DOHH2 (cell line): ENCODE data around the gene FAM199X.
"Not testable (repeated sequence)": the region's sequence is repeated elsewhere in the genome, so short reads cannot be mapped to it uniquely, and the experiment has no call there.

Experiments used
- H3F3A ChIP-seq: fragments of 200-600 bp; sonication (generic), shearing (Covaris generic); 2 replicates; pipeline ENCODE4 v1.6.0; 2016; ENCODE audit warnings: antibody characterized with exemption, mild to moderate bottlenecking; ENCODE audit not compliant: control insufficient read depth, insufficient read depth
- H3K27ac ChIP-seq: fragments of 200-600 bp; sonication (generic); 2 replicates; pipeline ENCODE4 v1.5.1; 2014; ENCODE audit warnings: low read depth, mild to moderate bottlenecking, low read length, moderate library complexity
- H3K27me3 ChIP-seq: fragments of 200-600 bp; sonication (generic); 2 replicates; pipeline ENCODE4 v1.6.1; 2014; ENCODE audit warnings: mild to moderate bottlenecking, low read length, mixed read lengths; ENCODE audit not compliant: control insufficient read depth
- H3K36me3 ChIP-seq: fragments of 200-600 bp; sonication (generic); 2 replicates; pipeline ENCODE4 v1.6.1; 2014; ENCODE audit warnings: mild to moderate bottlenecking, low read length, moderate library complexity, mixed read lengths; ENCODE audit not compliant: control insufficient read depth
- H3K4me1 ChIP-seq: fragments of 200-600 bp; sonication (generic); 2 replicates; pipeline ENCODE4 v1.6.1; 2014; ENCODE audit warnings: mild to moderate bottlenecking, low read length, mixed read lengths; ENCODE audit not compliant: control insufficient read depth
- H3K4me2 ChIP-seq: fragments of 200-600 bp; sonication (generic); 2 replicates; pipeline ENCODE4 v1.6.0; 2014; ENCODE audit warnings: mild to moderate bottlenecking, low read length, moderate library complexity
- H3K4me3 ChIP-seq: fragments of 200-600 bp; sonication (generic); 2 replicates; pipeline ENCODE4 v1.5.1; 2014; ENCODE audit warnings: mild to moderate bottlenecking, low read length, mixed read lengths
- H3K79me2 ChIP-seq: fragments of 200-600 bp; sonication (generic); 2 replicates; pipeline ENCODE4 v1.6.1; 2014; ENCODE audit warnings: mild to moderate bottlenecking, low read length, mixed read lengths; ENCODE audit not compliant: control insufficient read depth
- H3K9me2 ChIP-seq: fragments of 200-600 bp; sonication (generic); replicated peaks from 2 replicates; pipeline ENCODE4 v1.6.1; 2014; ENCODE audit warnings: mild to moderate bottlenecking, low read length, mixed read lengths; ENCODE audit not compliant: control insufficient read depth
- H3K9me3 ChIP-seq: fragments of 200-600 bp; sonication (generic); 2 replicates; pipeline ENCODE4 v1.6.1; 2014; ENCODE audit warnings: antibody characterized with exemption, low read length, mixed read lengths; ENCODE audit not compliant: control insufficient read depth, insufficient read depth
- H4K20me1 ChIP-seq: fragments of 200-600 bp; sonication (generic); 2 replicates; pipeline ENCODE4 v1.6.0; 2014; ENCODE audit warnings: low read depth, mild to moderate bottlenecking, antibody characterized with exemption, low read length, moderate library complexity; ENCODE audit not compliant: control insufficient read depth, insufficient read depth
- CTCF ChIP-seq: fragments of 200-600 bp; sonication (generic); IDR thresholded peaks from one replicate; pipeline ENCODE4 v1.5.1; 2014; ENCODE audit warnings: antibody characterized with exemption, mild to moderate bottlenecking, low read depth, low read length; ENCODE audit not compliant: poor library complexity, severe bottlenecking
- EZH2phosphoT487 ChIP-seq: fragments of 200-600 bp; sonication (generic); IDR thresholded peaks from 2 replicates; pipeline ENCODE4 v1.6.1; 2017; ENCODE audit warnings: borderline replicate concordance, mild to moderate bottlenecking, antibody characterized with exemption, low read length, moderate library complexity, mixed read lengths

Gene FAM199X

DNA sequence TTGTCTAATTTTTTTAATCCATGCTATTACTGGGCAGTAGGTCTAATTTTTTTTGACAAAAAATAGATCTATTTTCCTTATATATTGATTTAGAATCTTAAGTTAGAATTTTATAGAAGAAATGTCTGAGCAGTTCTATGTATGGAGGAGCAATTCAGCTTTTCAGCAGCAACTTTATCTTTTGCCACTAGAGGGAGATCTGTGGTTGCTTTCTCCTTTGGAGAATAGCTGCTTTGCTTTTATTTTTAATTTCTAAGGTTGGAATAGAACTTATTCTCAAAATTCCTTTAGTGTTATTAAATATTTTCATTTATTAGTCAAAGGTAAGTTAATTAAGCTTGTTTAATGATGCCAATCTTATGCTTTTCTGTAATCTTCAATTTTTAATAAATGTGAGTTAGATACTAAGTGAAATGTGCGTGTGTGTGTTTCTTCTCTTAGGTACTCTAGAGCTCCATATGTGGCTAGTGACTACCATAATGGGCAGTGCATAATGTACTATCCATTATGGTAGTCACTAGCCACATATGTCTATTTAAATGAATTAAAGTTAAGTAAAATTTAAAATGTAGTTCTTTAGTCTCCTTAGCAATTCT is 29.3 kb downstream of the FAM199X start:
- Histone ChIP-seq H3K4me2 (no peak overlapping the region), H3K4me3 (no peak overlapping the region), H4K20me1 (no peaks in the 10 kb centered on the region), H3K79me2 (no peaks in the 10 kb centered on the region), H3F3A (no peaks in the 10 kb centered on the region), H3K27ac (no peak overlapping the region), H3K27me3 (no peaks in the 10 kb centered on the region), H3K9me3 (no peaks in the 10 kb centered on the region), H3K36me3 (peaks cover 4% of the 10 kb centered on the region), H3K9me2 (no peaks in the 10 kb centered on the region), H3K4me1 (no peaks in the 10 kb centered on the region)
- TF ChIP-seq EZH2phosphoT487 (no peak), CTCF (peak; percentile 42)

- no peaks in the 10 kb centered on the region for H3K27me3 ChIP-seq
- TF ChIP-seq CTCF (no peak), EZH2phosphoT487 (no peak)
- H3K36me3 ChIP-seq: no peaks in the 10 kb centered on the region
These were observed 39.3 kb downstream of the FAM199X start for GRCh38 chrX:104205548-104205947.

GRCh38 chrX:104211187-104211586 is 44.9 kb downstream of the FAM199X start:
- H3K27ac ChIP-seq: no peak overlapping the region
- H3K4me3 ChIP-seq: no peak overlapping the region
- H3K79me2 ChIP-seq: no peaks in the 10 kb centered on the region
- no peaks in the 10 kb centered on the region for H3F3A ChIP-seq
- H3K4me1 ChIP-seq: no peaks in the 10 kb centered on the region
- no peaks in the 10 kb centered on the region for H3K9me3 ChIP-seq
- no peaks in the 10 kb centered on the region for H3K27me3 ChIP-seq
- no peaks in the 10 kb centered on the region for H4K20me1 ChIP-seq
- no peaks in the 10 kb centered on the region for H3K9me2 ChIP-seq
- no peak overlapping the region for H3K4me2 ChIP-seq
- TF ChIP-seq CTCF (no peak), EZH2phosphoT487 (no peak)
- no peaks in the 10 kb centered on the region for H3K36me3 ChIP-seq

More at GRCh38 chrX:104205548-104205947, 39.3 kb downstream of the FAM199X start:
- Histone ChIP-seq H3K4me3 (no peak overlapping the region), H3K4me2 (no peak overlapping the region), H4K20me1 (no peaks in the 10 kb centered on the region), H3K79me2 (no peaks in the 10 kb centered on the region), H3K27ac (no peak overlapping the region), H3F3A (no peaks in the 10 kb centered on the region), H3K4me1 (no peaks in the 10 kb centered on the region), H3K9me2 (no peaks in the 10 kb centered on the region), H3K9me3 (no peaks in the 10 kb centered on the region)

- H3F3A ChIP-seq, H3K4me2 ChIP-seq, H4K20me1 ChIP-seq, H3K36me3 ChIP-seq, H3K79me2 ChIP-seq, H3K9me3 ChIP-seq, H3K4me1 ChIP-seq, H3K27me3 ChIP-seq, H3K9me2 ChIP-seq, H3K4me3 ChIP-seq, H3K27ac ChIP-seq: not testable (repeated sequence)
These were observed 63.8 kb downstream of the FAM199X start for GRCh38 chrX:104230060-104230459.
